HL-60 (cell line): Measurements from ENCODE around the gene DENND11.

Experiments used
- CTCF ChIP-seq: IDR thresholded peaks from one replicate; pipeline ENCODE4 v1.5.1; 2011; ENCODE audit warnings: low read length, control low read depth, inconsistent platforms; ENCODE audit not compliant: insufficient read depth
- GABPA ChIP-seq: IDR thresholded peaks from 2 replicates; pipeline ENCODE4 v1.6.1; 2012; ENCODE audit warnings: low read depth
- POLR2AphosphoS5 ChIP-seq: IDR thresholded peaks from 2 replicates; pipeline ENCODE4 v1.6.1; 2012; ENCODE audit warnings: low read depth
- REST ChIP-seq: IDR thresholded peaks from 2 replicates; pipeline ENCODE4 v1.6.1; 2012; ENCODE audit warnings: low read depth; ENCODE audit not compliant: insufficient replicate concordance
- SPI1 ChIP-seq: IDR thresholded peaks from 2 replicates; pipeline ENCODE4 v1.6.1; 2012; ENCODE audit warnings: low read depth, mild to moderate bottlenecking, borderline replicate concordance

DNA sequence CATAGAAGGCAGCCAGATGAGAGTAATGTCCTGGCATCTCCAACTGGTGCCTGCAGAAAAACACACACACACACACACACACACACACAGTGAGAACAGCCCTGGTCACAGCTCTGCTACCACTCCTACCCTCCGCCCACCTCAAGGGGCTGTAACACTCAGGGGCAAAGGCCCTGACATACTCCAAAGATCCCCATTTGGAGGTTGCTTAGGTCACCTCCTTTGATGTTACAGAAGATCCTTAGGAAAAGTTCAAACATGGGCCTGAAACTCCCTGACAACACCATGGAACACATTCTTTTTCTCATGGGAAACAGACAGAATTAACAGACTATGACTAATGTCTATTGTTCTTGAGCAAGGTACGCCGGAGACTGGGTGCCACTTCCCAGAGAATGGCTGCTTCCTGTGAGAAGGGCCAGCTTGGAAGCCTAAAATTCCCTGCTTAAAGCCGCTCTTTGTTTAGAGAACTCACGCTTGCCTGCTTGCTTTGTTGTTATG, 27.7 kb downstream of the DENND11 start:
- TF ChIP-seq CTCF (no peak), POLR2AphosphoS5 (no peak), REST (no peak), SPI1 (no peak), GABPA (no peak)
